Subcutaneous adipose tissue (tissue), 4 donors: ENCODE data around the gene CLCA1. TPM values are rescaled to one million over a fixed set of nuclear protein-coding genes. Genes with fewer than 3 reads are reported as not detected.

Experiments used
- CTCF ChIP-seq: fragments of 450-650 bp; IDR thresholded peaks from one replicate; pipeline ENCODE4 v1.5.1; 2016; ENCODE audit warnings: low read depth, mild to moderate bottlenecking, control low read depth, antibody characterized with exemption, moderate library complexity
- total RNA-seq, 4 donors: library from RNA; depleted of rRNA; stranded (reverse); fragments of >200 nt; gene quantifications; one replicate each; pipeline ENCODE4 v1.1.0, GENCODE V29; 2016

The CLCA1 gene
- total RNA-seq, 4 donors from 2014 or later = 0.16 to 0.57 (median 0.17) TPM; not detected in 1

- TF ChIP-seq CTCF = no peak
These were observed 20.6 kb downstream of the CLCA1 start for GRCh38 chr1:86489242-86489878.

GRCh38 chr1:86491171-86491950 is 22.6 kb downstream of the CLCA1 start:
- no peak for TF ChIP-seq CTCF

- TF ChIP-seq CTCF = no peak
These were observed 29.6 kb downstream of the CLCA1 start for GRCh38 chr1:86498281-86498680.

- TF ChIP-seq CTCF = no peak
These were observed 31.4 kb downstream of the CLCA1 start for GRCh38 chr1:86499987-86500593.

GRCh38 chr1:86500714-86501113 is 32.0 kb downstream of the CLCA1 start:
- no peak for TF ChIP-seq CTCF

GRCh38 chr1:86502721-86503405 is 34.1 kb downstream of the CLCA1 start:
- no peak for TF ChIP-seq CTCF
